A673 (cell line): ENCODE results near the gene XYLT1. TPM values are rescaled to one million over a fixed set of nuclear protein-coding genes. Genes with fewer than 3 reads are reported as not detected.

Source experiments
- BruUV-seq: library from RNA; stranded (reverse); fragments of 400-500 nt; replicated peaks from 2 replicates; lab custom pipeline; 2021; lab: Mats Ljungman, UMichigan
- CTCF ChIA-PET: fragments of 300-600 bp; sonication (Branson Sonifier 250); formaldehyde crosslinking; loops from one replicate; lab custom pipeline; 2022; ENCODE audit warnings: antibody characterized with exemption; lab: Charles Lee
- POLR2A ChIA-PET: fragments of 300-600 bp; sonication (Branson Sonifier 250); formaldehyde crosslinking; loops from one replicate; lab custom pipeline; 2022; ENCODE audit warnings: antibody characterized with exemption; ENCODE audit not compliant: low non-redundant PET; lab: Charles Lee
- DNase-seq: peaks from one replicate; pipeline ENCODE4 v3.0.0-alpha.2; 2015; ENCODE audit warnings: low spot score
- H3K27ac ChIP-seq: fragments of 200-600 bp; sonication (generic); 2 replicates; pipeline ENCODE4 v1.5.1; 2016; ENCODE audit warnings: mixed run types, low read depth, mild to moderate bottlenecking, mixed read lengths, antibody characterized with exemption, low read length; ENCODE audit not compliant: poor library complexity, severe bottlenecking
- H3K27me3 ChIP-seq: fragments of 200-600 bp; sonication (generic); replicated peaks from 2 replicates; pipeline ENCODE4 v1.6.1; 2017; ENCODE audit warnings: mixed run types, low read depth, mild to moderate bottlenecking, mixed read lengths, antibody characterized with exemption, low read length; ENCODE audit not compliant: insufficient read depth, poor library complexity
- H3K36me3 ChIP-seq: fragments of 200-600 bp; sonication (generic); 2 replicates; pipeline ENCODE4 v1.6.1; 2016; ENCODE audit warnings: mixed run types, mild to moderate bottlenecking, mixed read lengths, antibody characterized with exemption, low read length; ENCODE audit not compliant: insufficient read depth, poor library complexity, severe bottlenecking
- H3K4me1 ChIP-seq: fragments of 200-600 bp; sonication (generic); 2 replicates; pipeline ENCODE4 v1.6.1; 2017; ENCODE audit warnings: mixed run types, mild to moderate bottlenecking, mixed read lengths, antibody characterized with exemption, low read length; ENCODE audit not compliant: insufficient read depth, poor library complexity, severe bottlenecking
- H3K4me3 ChIP-seq: fragments of 200-600 bp; sonication (generic); 2 replicates; pipeline ENCODE4 v1.5.1; 2016; ENCODE audit warnings: low read depth, mixed run types, mild to moderate bottlenecking, mixed read lengths, low read length; ENCODE audit not compliant: poor library complexity, severe bottlenecking
- H3K9me3 ChIP-seq: fragments of 200-600 bp; sonication (generic); 2 replicates; pipeline ENCODE4 v1.6.1; 2016; ENCODE audit warnings: mixed run types, low read depth, mild to moderate bottlenecking, mixed read lengths, antibody characterized with exemption, low read length; ENCODE audit not compliant: poor library complexity, severe bottlenecking
- EZH2 ChIP-seq: fragments of 200-600 bp; sonication (generic); IDR thresholded peaks from 2 replicates; pipeline ENCODE4 v1.6.1; 2017; ENCODE audit warnings: borderline replicate concordance, low read depth, mild to moderate bottlenecking, mixed read lengths, antibody characterized with exemption, low read length; ENCODE audit not compliant: poor library complexity, severe bottlenecking
- intact Hi-C: fragments of 100-400 bp; cut with micrococcal nuclease; formaldehyde crosslinking; loops from one replicate; pipeline ENCODE4 v1.10.0; 2022; ENCODE audit not compliant: unreplicated experiment
- total RNA-seq: library from RNA; stranded (reverse); gene quantifications from 2 replicates; pipeline ENCODE4 v1.2.3, GENCODE V29; 2021
- TF ChIP-seq, protein P1 (sequence below): fragments of 300-800, 200-600 bp; sonication (generic); conservative IDR thresholded peaks from 2 replicates; pipeline ENCODE4 v1.5.1; 2017; ENCODE audit warnings: low read depth, mild to moderate bottlenecking, antibody characterized with exemption, low read length, moderate library complexity, mixed read lengths

XYLT1 gene
- total RNA-seq, 1 experiment from 2014 or later, result 0.64 TPM

DNA sequence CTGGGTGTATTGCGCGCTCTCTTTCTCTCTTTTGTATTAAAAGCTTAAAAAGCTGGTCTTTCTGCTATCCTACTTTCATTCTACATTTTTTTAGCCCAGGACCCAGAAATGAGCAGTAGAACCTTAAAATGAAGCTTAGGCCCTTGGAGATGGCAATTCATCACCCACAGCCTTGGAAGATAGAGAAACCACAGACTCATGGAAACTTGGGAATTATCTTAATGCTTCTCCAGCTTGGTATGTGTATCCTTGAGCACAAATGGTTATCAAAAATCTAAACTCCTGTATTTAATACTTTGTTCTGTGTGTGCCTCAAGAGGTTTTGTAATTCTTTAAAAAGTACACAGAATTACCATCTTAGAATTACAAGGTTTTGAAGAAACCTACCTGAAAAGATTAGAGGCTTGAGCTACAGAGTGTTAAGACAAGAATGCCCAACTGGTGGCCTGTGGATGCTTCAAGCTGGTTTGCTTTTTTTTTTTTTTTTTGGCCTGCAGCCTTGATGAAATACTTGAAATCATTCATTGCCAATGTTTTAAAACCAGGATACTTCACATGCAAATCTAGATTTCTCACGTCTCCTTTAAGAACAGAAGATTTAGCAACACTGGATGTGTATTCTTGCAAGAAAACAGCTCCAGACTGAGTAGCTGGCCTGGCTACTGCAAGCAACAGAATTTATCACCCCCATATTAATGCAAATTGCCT is 105.0 kb downstream of the XYLT1 start:
- no peaks in the 10 kb centered on the region for H3K9me3 ChIP-seq
- TF ChIP-seq, protein P1, sequence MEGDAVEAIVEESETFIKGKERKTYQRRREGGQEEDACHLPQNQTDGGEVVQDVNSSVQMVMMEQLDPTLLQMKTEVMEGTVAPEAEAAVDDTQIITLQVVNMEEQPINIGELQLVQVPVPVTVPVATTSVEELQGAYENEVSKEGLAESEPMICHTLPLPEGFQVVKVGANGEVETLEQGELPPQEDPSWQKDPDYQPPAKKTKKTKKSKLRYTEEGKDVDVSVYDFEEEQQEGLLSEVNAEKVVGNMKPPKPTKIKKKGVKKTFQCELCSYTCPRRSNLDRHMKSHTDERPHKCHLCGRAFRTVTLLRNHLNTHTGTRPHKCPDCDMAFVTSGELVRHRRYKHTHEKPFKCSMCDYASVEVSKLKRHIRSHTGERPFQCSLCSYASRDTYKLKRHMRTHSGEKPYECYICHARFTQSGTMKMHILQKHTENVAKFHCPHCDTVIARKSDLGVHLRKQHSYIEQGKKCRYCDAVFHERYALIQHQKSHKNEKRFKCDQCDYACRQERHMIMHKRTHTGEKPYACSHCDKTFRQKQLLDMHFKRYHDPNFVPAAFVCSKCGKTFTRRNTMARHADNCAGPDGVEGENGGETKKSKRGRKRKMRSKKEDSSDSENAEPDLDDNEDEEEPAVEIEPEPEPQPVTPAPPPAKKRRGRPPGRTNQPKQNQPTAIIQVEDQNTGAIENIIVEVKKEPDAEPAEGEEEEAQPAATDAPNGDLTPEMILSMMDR, result no peak
- TF ChIP-seq EZH2, result no peak
- intact Hi-C loops, result loop anchor here (2.0 kb wide), 1 partner anchor 75 kb away; no protein-coding TSS in a partner anchor
- peaks cover 16% of the 10 kb centered on the region for H3K4me1 ChIP-seq
- no TSS peak for BruUV-seq
- no peak overlapping the region for H3K4me3 ChIP-seq
- POLR2A ChIA-PET, result interaction anchor here (0.7 kb wide), 1 partner anchor 310 kb away, joined by 3 read pairs; no protein-coding TSS in a partner anchor
- CTCF ChIA-PET, result no interaction called here
- H3K27me3 ChIP-seq, result no peaks in the 10 kb centered on the region
- H3K27ac ChIP-seq, result no peak overlapping the region
- H3K36me3 ChIP-seq, result no peaks in the 10 kb centered on the region
- no peak for DNase-seq

DNA sequence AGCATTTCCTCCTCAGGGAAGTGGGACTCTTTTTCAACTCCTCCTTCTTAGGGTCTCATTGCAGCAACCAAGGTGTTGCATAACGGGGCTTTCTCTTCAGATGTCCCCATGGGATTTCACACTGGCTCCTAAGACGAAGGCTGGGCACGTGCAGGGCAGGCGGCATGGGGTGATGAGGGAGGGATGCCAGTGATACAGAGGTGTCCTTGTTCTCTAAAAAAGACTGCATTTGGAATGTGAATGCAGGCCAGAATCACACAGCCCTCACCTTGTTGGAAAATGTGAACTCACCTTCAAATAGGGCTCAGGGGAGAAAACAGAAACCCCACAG is 105.6 kb downstream of the XYLT1 start:
- DNase-seq, result no peak
- ChIA-PET CTCF (no interaction called here), POLR2A (interaction anchor here (0.7 kb wide), 1 partner anchor 309 kb away, joined by 3 read pairs; no protein-coding TSS in a partner anchor)
- H3K36me3 ChIP-seq, result no peaks in the 10 kb centered on the region
- H3K9me3 ChIP-seq, result no peaks in the 10 kb centered on the region
- TF ChIP-seq EZH2, result no peak
- TF ChIP-seq, protein P1, result no peak
- H3K27me3 ChIP-seq, result no peaks in the 10 kb centered on the region
- H3K27ac ChIP-seq, result no peak overlapping the region
- H3K4me1 ChIP-seq, result peaks cover 15% of the 10 kb centered on the region
- BruUV-seq, result no TSS peak
- intact Hi-C loops, result no loop called here
- H3K4me3 ChIP-seq, result no peak overlapping the region

DNA sequence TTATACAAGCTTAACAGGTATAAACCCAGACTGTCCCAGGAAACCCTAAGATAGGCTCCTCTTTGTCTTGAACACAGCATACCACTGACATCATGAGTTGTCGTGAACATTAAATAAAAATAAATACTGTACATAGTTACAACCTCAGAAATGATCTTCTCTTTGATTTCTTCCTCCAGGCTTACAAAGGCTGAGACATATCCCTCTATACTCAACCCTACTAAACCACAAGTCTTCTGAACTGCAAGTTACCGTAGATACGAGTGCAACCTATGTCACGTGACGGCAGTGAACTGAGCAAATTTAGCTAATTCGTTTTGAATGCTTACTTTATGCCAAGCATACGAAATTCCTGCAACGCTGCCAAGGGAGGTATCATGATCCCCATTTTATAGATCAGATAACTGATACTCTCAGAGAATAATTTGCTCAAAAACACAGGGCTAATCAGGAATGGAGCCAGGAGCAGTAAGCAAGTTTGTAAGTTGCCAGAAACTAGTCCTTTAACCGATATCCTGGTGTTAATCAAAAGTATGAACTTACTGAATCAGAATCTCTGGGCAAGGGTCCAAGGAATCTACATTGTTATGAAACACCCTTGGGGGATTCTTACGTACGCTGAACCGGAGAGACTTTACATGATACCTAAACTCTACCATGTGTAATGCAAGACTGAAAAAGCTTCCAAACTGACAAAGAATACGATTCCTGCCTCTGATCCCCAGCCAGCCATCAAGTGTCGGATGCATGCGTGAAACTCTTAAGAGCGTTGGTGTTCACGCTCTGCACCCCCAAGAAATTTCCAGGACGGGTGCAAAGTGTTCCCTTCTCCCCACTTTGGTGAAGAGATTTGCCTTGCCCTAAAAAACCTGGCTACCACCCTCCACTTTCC is 106.2 kb downstream of the XYLT1 start:
- no TSS peak for BruUV-seq
- no peaks in the 10 kb centered on the region for H3K9me3 ChIP-seq
- H3K27ac ChIP-seq, result no peak overlapping the region
- ChIA-PET CTCF (no interaction called here), POLR2A (no interaction called here)
- no peak for DNase-seq
- peaks cover 9% of the 10 kb centered on the region for H3K4me1 ChIP-seq
- intact Hi-C loops, result no loop called here
- TF ChIP-seq, protein P1, result no peak
- no peak for TF ChIP-seq EZH2
- no peaks in the 10 kb centered on the region for H3K36me3 ChIP-seq
- no peaks in the 10 kb centered on the region for H3K27me3 ChIP-seq
- no peak overlapping the region for H3K4me3 ChIP-seq
